Osteocyte (in vitro differentiated cells): ENCODE measurements around the gene NELFCD. TPM values are rescaled to one million over a fixed set of nuclear protein-coding genes. Genes with fewer than 3 reads are reported as not detected.

Experiments
- DNase-seq: peaks from one replicate; pipeline ENCODE4 v3.0.0; 2021; ENCODE audit warnings: mixed read lengths; ENCODE audit not compliant: unreplicated experiment; ENCODE audit errors: extremely low spot score
- H3K27ac Mint-ChIP-seq: one replicate; pipeline ENCODE4 v1.8.0; 2021; ENCODE audit warnings: mild to moderate bottlenecking, mixed read lengths; ENCODE audit not compliant: unreplicated experiment
- H3K27me3 Mint-ChIP-seq: one replicate; pipeline ENCODE4 v1.8.0; 2021; ENCODE audit warnings: mixed read lengths; ENCODE audit not compliant: unreplicated experiment
- H3K36me3 Mint-ChIP-seq: one replicate; pipeline ENCODE4 v1.8.0; 2021; ENCODE audit warnings: mixed read lengths; ENCODE audit not compliant: unreplicated experiment
- H3K4me1 Mint-ChIP-seq: one replicate; pipeline ENCODE4 v1.8.0; 2021; ENCODE audit warnings: mixed read lengths; ENCODE audit not compliant: unreplicated experiment
- H3K4me3 Mint-ChIP-seq: one replicate; pipeline ENCODE4 v1.8.0; 2021; ENCODE audit warnings: mild to moderate bottlenecking, moderate library complexity, mixed read lengths; ENCODE audit not compliant: unreplicated experiment
- H3K9me3 Mint-ChIP-seq: one replicate; pipeline ENCODE4 v1.8.0; 2021; ENCODE audit warnings: mixed read lengths; ENCODE audit not compliant: unreplicated experiment
- CTCF ChIP-seq: fragments of 200-600 bp; sonication (generic); IDR thresholded peaks from 2 replicates; pipeline ENCODE4 v1.5.0; 2021; ENCODE audit warnings: antibody characterized with exemption, mild to moderate bottlenecking, moderate library complexity
- total RNA-seq: library from RNA; stranded (reverse); gene quantifications from 2 replicates; pipeline ENCODE4 v1.2.1, GENCODE V29; 2021

Gene NELFCD
- total RNA-seq, 1 donor from 2014 or later, result 60.9 TPM

- Mint-ChIP-seq H3K4me1 (no peaks in the 10 kb centered on the region), H3K4me3 (no peak overlapping the region), H3K27me3 (peaks cover 37% of the 10 kb centered on the region), H3K36me3 (no peaks in the 10 kb centered on the region), H3K27ac (no peak overlapping the region), H3K9me3 (peaks cover 4% of the 10 kb centered on the region)
- no peak for TF ChIP-seq CTCF
- peak; percentile 76 for DNase-seq
These were observed 15.6 kb upstream of the NELFCD start for GRCh38 chr20:58965270-58966064.

- TF ChIP-seq CTCF, result no peak
- H3K27ac Mint-ChIP-seq, result no peak overlapping the region
- H3K4me1 Mint-ChIP-seq, result no peaks in the 10 kb centered on the region
- DNase-seq, result peak; percentile 65
- H3K4me3 Mint-ChIP-seq, result no peak overlapping the region
- H3K27me3 Mint-ChIP-seq, result peaks cover 34% of the 10 kb centered on the region
- no peaks in the 10 kb centered on the region for H3K36me3 Mint-ChIP-seq
- peaks cover 4% of the 10 kb centered on the region for H3K9me3 Mint-ChIP-seq
These were observed 13.2 kb upstream of the NELFCD start for GRCh38 chr20:58967652-58968429.

- TF ChIP-seq CTCF, result no peak
- Mint-ChIP-seq H3K27me3 (peaks cover 31% of the 10 kb centered on the region), H3K4me1 (no peaks in the 10 kb centered on the region), H3K9me3 (peaks cover 4% of the 10 kb centered on the region), H3K4me3 (no peak overlapping the region), H3K27ac (no peak overlapping the region), H3K36me3 (no peaks in the 10 kb centered on the region)
- DNase-seq, result no peak
These were observed 11.6 kb upstream of the NELFCD start for GRCh38 chr20:58969439-58969838.

- no peak overlapping the region for H3K27ac Mint-ChIP-seq
- H3K4me1 Mint-ChIP-seq, result no peaks in the 10 kb centered on the region
- no peak overlapping the region for H3K4me3 Mint-ChIP-seq
- DNase-seq, result no peak
- no peak for TF ChIP-seq CTCF
- peaks cover 6% of the 10 kb centered on the region for H3K9me3 Mint-ChIP-seq
- H3K27me3 Mint-ChIP-seq, result peaks cover 26% of the 10 kb centered on the region
- H3K36me3 Mint-ChIP-seq, result no peaks in the 10 kb centered on the region
These were observed 10.9 kb upstream of the NELFCD start for GRCh38 chr20:58970146-58970545.

- no peak for TF ChIP-seq CTCF
- peaks cover 22% of the 10 kb centered on the region for H3K27me3 Mint-ChIP-seq
These were observed 9.6 kb upstream of the NELFCD start for GRCh38 chr20:58971429-58971828.

More at GRCh38 chr20:58971429-58971828, 9.6 kb upstream of the NELFCD start:
- Mint-ChIP-seq H3K36me3 (no peaks in the 10 kb centered on the region), H3K27ac (no peak overlapping the region), H3K4me1 (no peaks in the 10 kb centered on the region), H3K9me3 (peaks cover 13% of the 10 kb centered on the region), H3K4me3 (no peak overlapping the region)
- peak; percentile 53 for DNase-seq
